ENCODE data around the gene ARHGAP6. TPM values are rescaled to one million over a fixed set of nuclear protein-coding genes. Genes with fewer than 3 reads are reported as not detected.

Gene ARHGAP6
- polyA plus RNA-seq, 2 of the 4 experiments (the other 2 are of a cell fraction): 0.04 TPM; not detected in 1

- TF ChIP-seq HMGXB4 (CRISPR knock-in tag; IDR thresholded peaks at IDR 0.05; ENCODE audit: borderline replicate concordance) (no peak), CBX8 (IDR thresholded peaks at IDR 0.05) (no peak), RFX5 (IDR thresholded peaks at IDR 0.05) (no peak)
- Histone ChIP-seq H3K4me3 (no peak overlapping the region), H3K9me3 (no peaks in the 10 kb centered on the region), H3K27ac (no peak overlapping the region), H3K4me1 (no peaks in the 10 kb centered on the region), H3K4me2 (no peak overlapping the region)
- POLR2A ChIA-PET: no interaction called here
- no peak for FAIRE-seq
- WGBS (ENCODE audit: missing lambda C conversion rate): 50% methylated on average over 3 of the region's 6 CpGs
- CTCF ChIA-PET: no interaction called here
- no peak for ATAC-seq
- DNase-seq (ENCODE audit: low read depth in 1 of 2, low spot score in 1 of 2): no peak
These were observed 360.9 kb downstream of the ARHGAP6 start for GRCh38 chrX:11304829-11305228.

GRCh38 chrX:11298600-11298999 is 367.1 kb downstream of the ARHGAP6 start:
- no peak for DNase-seq (ENCODE audit: low read depth in 1 of 2, low spot score in 1 of 2)
- H3K4me1 ChIP-seq: no peaks in the 10 kb centered on the region
- TF ChIP-seq JUNB (IDR thresholded peaks at IDR 0.05) (no peak), POLR2A (IDR thresholded peaks at IDR 0.05; ENCODE audit: low read length) (no peak), NPAS2 (CRISPR knock-in tag; IDR thresholded peaks at IDR 0.05; ENCODE audit: borderline replicate concordance) (no peak), FOXS1 (CRISPR knock-in tag; IDR thresholded peaks at IDR 0.05) (no peak), USF2 (IDR thresholded peaks at IDR 0.05) (no peak), HES2 (IDR thresholded peaks at IDR 0.05) (no peak), CEBPB (IDR thresholded peaks at IDR 0.05) (no peak), EHMT2 (IDR thresholded peaks at IDR 0.05; ENCODE audit: low read depth) (no peak), REST (IDR thresholded peaks at IDR 0.05) (no peak), CHD4 (IDR thresholded peaks at IDR 0.05; ENCODE audit: borderline replicate concordance) (no peak)
- CTCF ChIA-PET: no interaction called here
- no peak overlapping the region for H3K4me3 ChIP-seq
- no peak overlapping the region for H3K27ac ChIP-seq
- no peak for ATAC-seq
- POLR2A ChIA-PET: no interaction called here
- no peaks in the 10 kb centered on the region for H3K9me3 ChIP-seq
- no peak for FAIRE-seq
- 7% methylated on average over 9 of the region's 9 CpGs for WGBS (ENCODE audit: missing lambda C conversion rate)
- H3K4me2 ChIP-seq: no peak overlapping the region

GRCh38 chrX:11296051-11296450 is 369.7 kb downstream of the ARHGAP6 start:
- no peak for TF ChIP-seq ZC3H11A (IDR thresholded peaks at IDR 0.05)
- TF ChIP-seq POLR2AphosphoS2 (conservative IDR thresholded peaks at IDR 0.05; ENCODE audit: low read length): no peak
- no peak for TF ChIP-seq USF2 (IDR thresholded peaks at IDR 0.05)
- TF ChIP-seq ESRRA (IDR thresholded peaks at IDR 0.05; ENCODE audit: borderline replicate concordance, low read length): no peak
- TF ChIP-seq NFE2L2 (conservative IDR thresholded peaks at IDR 0.05; ENCODE audit: low read length): no peak
- no peak for TF ChIP-seq RARB (CRISPR knock-in tag; IDR thresholded peaks at IDR 0.05)
- TF ChIP-seq MYC (IDR thresholded peaks at IDR 0.05; ENCODE audit: borderline replicate concordance, low read length): no peak
- no peak for TF ChIP-seq CHD4 (IDR thresholded peaks at IDR 0.05; ENCODE audit: borderline replicate concordance)
- peak; percentile 7 for FAIRE-seq

More at GRCh38 chrX:11296051-11296450, 369.7 kb downstream of the ARHGAP6 start:
- Histone ChIP-seq H3K4me1 (no peaks in the 10 kb centered on the region), H3K9me3 (no peaks in the 10 kb centered on the region), H3K27ac (no peak overlapping the region), H3K4me3 (no peak overlapping the region), H3K4me2 (no peak overlapping the region)
- ATAC-seq (no peak), DNase-seq (ENCODE audit: low read depth in 1 of 2, low spot score in 1 of 2) (no peak)
- POLR2A ChIA-PET: no interaction called here
- CTCF ChIA-PET: interaction anchor here (1.2 kb wide), 1 partner anchor 24 kb away, joined by 3 read pairs; no protein-coding TSS in a partner anchor
- 12% methylated on average over 5 of the region's 5 CpGs for WGBS (ENCODE audit: missing lambda C conversion rate)

All from A549 (cell line).